IMR-90 (cell line): ENCODE measurements around the gene HADHB. TPM values are rescaled to one million over a fixed set of nuclear protein-coding genes. Genes with fewer than 3 reads are reported as not detected.

Source experiments
- ATAC-seq: fragments of 200-7000 bp; cut with Tn5 transposase; 2 replicates; pipeline ENCODE4 v1.9.1; 2020; ENCODE audit warnings: low read depth, mild to moderate bottlenecking, moderate library complexity
- BruUV-seq: library from RNA; stranded (reverse); fragments of 400-500 nt; replicated peaks from 2 replicates; lab custom pipeline; 2021; lab: Mats Ljungman, UMichigan
- CTCF ChIA-PET: fragments of 300-600 bp; formaldehyde crosslinking; extraction: SDS; loops from one replicate; lab custom pipeline; 2021; ENCODE audit warnings: antibody characterized with exemption; lab: Yijun Ruan, JAX
- POLR2A ChIA-PET: fragments of 300-600 bp; sonication (Branson Sonifier 250); formaldehyde crosslinking; loops from one replicate; lab custom pipeline; 2022; ENCODE audit warnings: antibody characterized with exemption; ENCODE audit not compliant: unreplicated experiment; lab: Charles Lee
- DNase-seq: peaks from one replicate; pipeline ENCODE4 v3.0.0; 2013
- H2AFZ ChIP-seq: replicated peaks from 2 replicates; pipeline ENCODE3; 2013; ENCODE audit warnings: low read length, mild to moderate bottlenecking; ENCODE audit not compliant: poor library complexity
- H2AK5ac ChIP-seq: 2 replicates; pipeline ENCODE4 v1.6.1; 2013; ENCODE audit warnings: low read depth, low read length, inconsistent platforms
- H2AK9ac ChIP-seq: replicated peaks from 2 replicates; pipeline ENCODE3; 2013; ENCODE audit warnings: mild to moderate bottlenecking, low read depth, low read length, moderate library complexity; ENCODE audit not compliant: poor library complexity
- H2BK120ac ChIP-seq: 2 replicates; pipeline ENCODE4 v1.6.1; 2013; ENCODE audit warnings: low read depth, low read length, inconsistent platforms
- H2BK15ac ChIP-seq: 3 replicates; pipeline ENCODE4 v1.6.1; 2013; ENCODE audit warnings: low read depth, low read length, inconsistent platforms
- H2BK20ac ChIP-seq: 2 replicates; pipeline ENCODE4 v1.6.1; 2013; ENCODE audit warnings: low read depth, mild to moderate bottlenecking, inconsistent platforms, low read length, moderate library complexity
- H2BK5ac ChIP-seq: 2 replicates; pipeline ENCODE4 v1.6.1; 2013; ENCODE audit warnings: mild to moderate bottlenecking, low read depth, low read length, inconsistent platforms; ENCODE audit not compliant: poor library complexity, severe bottlenecking
- H3K14ac ChIP-seq: replicated peaks from 2 replicates; pipeline ENCODE4 v1.6.1; 2013; ENCODE audit warnings: low read depth, low read length, inconsistent platforms
- H3K18ac ChIP-seq: 2 replicates; pipeline ENCODE4 v1.6.1; 2013; ENCODE audit warnings: low read depth, low read length, control low read depth
- H3K23ac ChIP-seq: 2 replicates; pipeline ENCODE4 v1.6.1; 2013; ENCODE audit warnings: low read depth, low read length, inconsistent platforms
- H3K27ac ChIP-seq: 2 replicates; pipeline ENCODE4 v1.5.1; 2013; ENCODE audit warnings: mild to moderate bottlenecking, control low read depth, low read length; ENCODE audit not compliant: insufficient read depth
- H3K27me3 ChIP-seq: 2 replicates; pipeline ENCODE4 v1.6.1; 2013; ENCODE audit warnings: low read length; ENCODE audit not compliant: control insufficient read depth, insufficient read depth
- H3K36me3 ChIP-seq: 2 replicates; pipeline ENCODE4 v1.6.1; 2013; ENCODE audit warnings: low read length, mixed read lengths; ENCODE audit not compliant: control insufficient read depth, insufficient read depth
- H3K4ac ChIP-seq: 2 replicates; pipeline ENCODE4 v1.6.1; 2013; ENCODE audit warnings: low read depth, low read length, inconsistent platforms
- H3K4me1 ChIP-seq: 2 replicates; pipeline ENCODE4 v1.6.1; 2013; ENCODE audit warnings: low read length, mixed read lengths; ENCODE audit not compliant: control insufficient read depth, insufficient read depth
- H3K4me2 ChIP-seq: 2 replicates; pipeline ENCODE4 v1.6.1; 2013; ENCODE audit warnings: low read depth, mild to moderate bottlenecking, control low read depth, low read length, moderate library complexity
- H3K4me3 ChIP-seq: 2 replicates; pipeline ENCODE4 v1.5.1; 2013; ENCODE audit warnings: low read depth, mild to moderate bottlenecking, control low read depth, low read length, moderate library complexity; ENCODE audit not compliant: insufficient read depth
- H3K56ac ChIP-seq: 2 replicates; pipeline ENCODE4 v1.6.1; 2013; ENCODE audit warnings: low read length, inconsistent platforms; ENCODE audit not compliant: insufficient read depth; ENCODE audit errors: extremely low read depth
- H3K79me1 ChIP-seq, 2 experiments: 2 replicates each; pipeline ENCODE4 v1.6.1; 2013; ENCODE audit warnings: low read length in 2 of 2, inconsistent platforms in 1 of 2, low read depth in 1 of 2
- H3K9ac ChIP-seq: 2 replicates; pipeline ENCODE4 v1.6.1; 2013; ENCODE audit warnings: low read depth, low read length, control low read depth
- H3K9me1 ChIP-seq: 2 replicates; pipeline ENCODE4 v1.6.1; 2013; ENCODE audit warnings: low read length, inconsistent platforms; ENCODE audit not compliant: insufficient read depth
- H3K9me3 ChIP-seq: 2 replicates; pipeline ENCODE4 v1.6.1; 2013; ENCODE audit warnings: low read length; ENCODE audit not compliant: control insufficient read depth, insufficient read depth
- H4K20me1 ChIP-seq: 2 replicates; pipeline ENCODE4 v1.6.1; 2013; ENCODE audit warnings: low read length, inconsistent platforms; ENCODE audit not compliant: insufficient read depth
- H4K5ac ChIP-seq: 2 replicates; pipeline ENCODE4 v1.6.1; 2013; ENCODE audit warnings: mild to moderate bottlenecking, low read depth, low read length, control low read depth
- H4K8ac ChIP-seq, 2 experiments: 2 replicates each; pipeline ENCODE4 v1.6.1; 2013; ENCODE audit warnings: low read depth in 2 of 2, low read length in 2 of 2, control low read depth in 1 of 2, inconsistent platforms in 1 of 2
- H4K91ac ChIP-seq: 2 replicates; pipeline ENCODE4 v1.6.1; 2013; ENCODE audit warnings: low read depth, low read length, inconsistent platforms; ENCODE audit not compliant: insufficient read depth
- BHLHE40 ChIP-seq: fragments of 150-350 bp; IDR thresholded peaks from 2 replicates; pipeline ENCODE4 v1.6.1; 2016; ENCODE audit warnings: mild to moderate bottlenecking, low read depth, low read length
- CEBPB ChIP-seq: IDR thresholded peaks from 2 replicates; pipeline ENCODE4 v1.6.1; 2012; ENCODE audit warnings: low read depth, low read length, improper control_type of control experiment
- CHD1 ChIP-seq: IDR thresholded peaks from 2 replicates; pipeline ENCODE4 v1.6.1; 2012; ENCODE audit warnings: low read depth, low read length, improper control_type of control experiment
- FOS ChIP-seq: fragments of 150-350 bp; IDR thresholded peaks from 2 replicates; pipeline ENCODE4 v1.6.1; 2016; ENCODE audit warnings: low read depth, low read length
- MAZ ChIP-seq: IDR thresholded peaks from 2 replicates; pipeline ENCODE4 v1.6.1; 2012; ENCODE audit warnings: low read depth, mild to moderate bottlenecking, low read length, improper control_type of control experiment, moderate library complexity, borderline replicate concordance
- MXI1 ChIP-seq: IDR thresholded peaks from 2 replicates; pipeline ENCODE4 v1.6.1; 2012; ENCODE audit warnings: low read depth, mild to moderate bottlenecking, low read length, moderate library complexity, borderline replicate concordance
- NFE2L2 ChIP-seq: fragments of 150-350 bp; IDR thresholded peaks from 2 replicates; pipeline ENCODE4 v1.6.1; 2016; ENCODE audit warnings: low read depth, mild to moderate bottlenecking, low read length
- RAD21 ChIP-seq: IDR thresholded peaks from 2 replicates; pipeline ENCODE4 v1.6.1; 2012; ENCODE audit warnings: low read length, improper control_type of control experiment
- RCOR1 ChIP-seq: IDR thresholded peaks from 2 replicates; pipeline ENCODE4 v1.6.1; 2012; ENCODE audit warnings: mild to moderate bottlenecking, low read length, improper control_type of control experiment; ENCODE audit not compliant: insufficient replicate concordance
- RFX5 ChIP-seq: IDR thresholded peaks from 2 replicates; pipeline ENCODE4 v1.8.0; 2012; ENCODE audit warnings: low read depth, mild to moderate bottlenecking, low read length, moderate library complexity
- SMC3 ChIP-seq: fragments of 150-350 bp; IDR thresholded peaks from 2 replicates; pipeline ENCODE4 v1.6.1; 2016; ENCODE audit warnings: low read depth, mild to moderate bottlenecking, antibody characterized with exemption, low read length, moderate library complexity
- WGBS, 2 experiments: methylation state at CpG; one replicate each; pipeline versions ENCODE4 v1.1.5 to v1.1.7; 2013; ENCODE audit warnings: missing lambda C conversion rate in 2 of 2; ENCODE audit not compliant: insufficient read length in 1 of 2; ENCODE audit errors: extremely low coverage in 2 of 2; 5-methylcytosine and 5-hydroxymethylcytosine counted together
- dilution Hi-C: fragments of 300-500 bp; cut with HindIII; formaldehyde crosslinking; loops from one replicate; pipeline ENCODE4 v1.14.3; 2018; ENCODE audit warnings: low sequenced_read_pairs; ENCODE audit not compliant: unreplicated experiment
- in situ Hi-C: fragments of 300-500 bp; cut with MboI; formaldehyde crosslinking; loops from 3 replicates; pipeline ENCODE4 v1.14.3; 2019; ENCODE audit warnings: low sequenced_read_pairs, inconsistent platforms, mixed read lengths
- intact Hi-C: fragments of 100-400 bp; cut with micrococcal nuclease; formaldehyde crosslinking; loops from 2 replicates; pipeline ENCODE4 v1.10.0; 2022
- polyA plus RNA-seq, 3 experiments: library from polyadenylated mRNA; depleted of rRNA; stranded (reverse); fragments of >200 nt; gene quantifications; 2 replicates each; pipeline ENCODE4 v1.2.3, GENCODE V29; 2012; ENCODE audit warnings: low replicate concordance in 1 of 3
- total RNA-seq: library from RNA; depleted of rRNA; stranded (reverse); fragments of >200 nt; gene quantifications from 2 replicates; pipeline ENCODE4 v1.2.3, GENCODE V29; 2012
- TF ChIP-seq, protein P1 (sequence below): conservative IDR thresholded peaks from 2 replicates; pipeline ENCODE4 v1.5.1; 2012; ENCODE audit warnings: mild to moderate bottlenecking, low read depth, low read length, improper control_type of control experiment
- TF ChIP-seq, protein P2 (sequence below): fragments of 150-350 bp; IDR thresholded peaks from 2 replicates; pipeline ENCODE4 v1.6.1; 2016; ENCODE audit warnings: low read depth, mild to moderate bottlenecking, low read length, moderate library complexity, borderline replicate concordance
- TF ChIP-seq, protein P3 (sequence below): fragments of 150-350 bp; IDR thresholded peaks from 2 replicates; pipeline ENCODE4 v1.6.1; 2017; ENCODE audit warnings: mild to moderate bottlenecking, antibody characterized with exemption, low read length, low read depth

The HADHB gene
- total and polyA plus RNA-seq, 2 of the 4 experiments (the other 2 are of a cell fraction) = 67.9 to 79.8 TPM

DNA sequence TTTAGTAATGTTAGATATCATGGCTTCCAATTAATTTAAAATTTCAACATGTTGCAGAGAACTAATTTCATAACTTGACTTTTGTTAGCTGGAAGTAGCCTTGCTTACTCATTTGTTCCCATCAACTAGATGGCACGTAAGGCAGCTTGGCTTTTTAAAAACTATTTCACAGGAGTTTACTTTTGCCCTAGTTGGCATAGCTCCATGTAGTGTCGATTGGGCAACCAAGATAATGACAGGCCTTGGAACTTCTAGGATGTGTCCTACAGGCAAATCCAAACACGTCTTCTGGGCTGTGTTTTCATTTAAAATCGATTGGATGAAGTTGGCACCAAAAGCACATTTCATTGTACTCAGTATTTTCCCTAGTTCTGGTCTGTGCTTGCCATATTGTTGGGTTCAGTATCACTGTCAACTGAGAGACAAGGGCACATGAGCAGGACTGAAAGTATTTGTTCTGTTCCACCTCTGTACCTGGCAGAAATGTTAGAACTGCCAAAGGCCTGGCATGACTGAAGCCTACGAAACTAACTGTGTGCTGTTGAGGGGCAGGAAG, 29.4 kb downstream of the HADHB start:
- H3K9ac ChIP-seq = no peak overlapping the region
- ChIA-PET CTCF (interaction anchor here (0.6 kb wide), 1 partner anchor 68 kb away, joined by 5 read pairs; no protein-coding TSS in a partner anchor), POLR2A (no interaction called here)
- peak overlapping the region; percentile 3; the same call in 1 of the 2 replicates for H2BK120ac ChIP-seq
- peak; percentile 74 for ATAC-seq
- peak overlapping the region; percentile 66; the same call in 1 of the 2 replicates for H3K18ac ChIP-seq
- H3K56ac ChIP-seq = peak overlapping the region; percentile 10; the same call in 1 of the 2 replicates
- dilution Hi-C loops = no loop called here
- peak overlapping the region; percentile 43 for H2BK5ac ChIP-seq
- H4K91ac ChIP-seq = peak overlapping the region; percentile 15; the same call in 1 of the 2 replicates
- BruUV-seq = no TSS peak
- H2AK5ac ChIP-seq = peak overlapping the region; percentile 80; the same call in 1 of the 2 replicates
- WGBS, 2 experiments = no CpG with 5 or more reads among the region's 5 CpGs
- H3K27ac ChIP-seq = peak overlapping the region; percentile 60
- H4K5ac ChIP-seq = no peak overlapping the region
- H3K36me3 ChIP-seq = peaks cover 16% of the 10 kb centered on the region
- no peak overlapping the region for H3K4me3 ChIP-seq
- DNase-seq = peak; percentile 90
- peak overlapping the region; percentile 87 for H3K23ac ChIP-seq
- H2BK15ac ChIP-seq = peak overlapping the region; percentile 66; the same call in 2 of the 3 replicates
- peaks cover 2 to 12% of the 10 kb centered on the region in 2 experiments; a peak in 3 of 4 replicates for H3K79me1 ChIP-seq
- H3K9me3 ChIP-seq = no peaks in the 10 kb centered on the region
- H3K4ac ChIP-seq = no peak overlapping the region
- peak overlapping the region; percentile 3 for H2AK9ac ChIP-seq
- H3K4me1 ChIP-seq = peaks cover 7% of the 10 kb centered on the region; the same call in 1 of the 2 replicates
- no peak overlapping the region for H2AFZ ChIP-seq
- peaks cover 8% of the 10 kb centered on the region for H3K9me1 ChIP-seq
- H2BK20ac ChIP-seq = no peak overlapping the region
- peak overlapping the region; percentile 83 for H3K14ac ChIP-seq
- H3K4me2 ChIP-seq = peak overlapping the region; percentile 70; the same call in 1 of the 2 replicates
- no peak overlapping the region for H4K8ac ChIP-seq
- no peaks in the 10 kb centered on the region for H3K27me3 ChIP-seq
- in situ Hi-C loops = no loop called here
- H4K20me1 ChIP-seq = peaks cover 4% of the 10 kb centered on the region; the same call in 1 of the 2 replicates
- intact Hi-C loops = no loop called here
- TF ChIP-seq FOS (peak; percentile 23; the same call in 1 of the 2 replicates), MXI1 (no peak), SMC3 (no peak), NFE2L2 (peak; percentile 11; the same call in 1 of the 2 replicates), RCOR1 (no peak), RAD21 (no peak), CHD1 (no peak), MAZ (no peak), BHLHE40 (no peak), CEBPB (peak; percentile 97), RFX5 (no peak)
- TF ChIP-seq, protein P1, sequence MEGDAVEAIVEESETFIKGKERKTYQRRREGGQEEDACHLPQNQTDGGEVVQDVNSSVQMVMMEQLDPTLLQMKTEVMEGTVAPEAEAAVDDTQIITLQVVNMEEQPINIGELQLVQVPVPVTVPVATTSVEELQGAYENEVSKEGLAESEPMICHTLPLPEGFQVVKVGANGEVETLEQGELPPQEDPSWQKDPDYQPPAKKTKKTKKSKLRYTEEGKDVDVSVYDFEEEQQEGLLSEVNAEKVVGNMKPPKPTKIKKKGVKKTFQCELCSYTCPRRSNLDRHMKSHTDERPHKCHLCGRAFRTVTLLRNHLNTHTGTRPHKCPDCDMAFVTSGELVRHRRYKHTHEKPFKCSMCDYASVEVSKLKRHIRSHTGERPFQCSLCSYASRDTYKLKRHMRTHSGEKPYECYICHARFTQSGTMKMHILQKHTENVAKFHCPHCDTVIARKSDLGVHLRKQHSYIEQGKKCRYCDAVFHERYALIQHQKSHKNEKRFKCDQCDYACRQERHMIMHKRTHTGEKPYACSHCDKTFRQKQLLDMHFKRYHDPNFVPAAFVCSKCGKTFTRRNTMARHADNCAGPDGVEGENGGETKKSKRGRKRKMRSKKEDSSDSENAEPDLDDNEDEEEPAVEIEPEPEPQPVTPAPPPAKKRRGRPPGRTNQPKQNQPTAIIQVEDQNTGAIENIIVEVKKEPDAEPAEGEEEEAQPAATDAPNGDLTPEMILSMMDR = no peak
- TF ChIP-seq, protein P2, sequence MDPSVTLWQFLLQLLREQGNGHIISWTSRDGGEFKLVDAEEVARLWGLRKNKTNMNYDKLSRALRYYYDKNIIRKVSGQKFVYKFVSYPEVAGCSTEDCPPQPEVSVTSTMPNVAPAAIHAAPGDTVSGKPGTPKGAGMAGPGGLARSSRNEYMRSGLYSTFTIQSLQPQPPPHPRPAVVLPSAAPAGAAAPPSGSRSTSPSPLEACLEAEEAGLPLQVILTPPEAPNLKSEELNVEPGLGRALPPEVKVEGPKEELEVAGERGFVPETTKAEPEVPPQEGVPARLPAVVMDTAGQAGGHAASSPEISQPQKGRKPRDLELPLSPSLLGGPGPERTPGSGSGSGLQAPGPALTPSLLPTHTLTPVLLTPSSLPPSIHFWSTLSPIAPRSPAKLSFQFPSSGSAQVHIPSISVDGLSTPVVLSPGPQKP = no peak
- TF ChIP-seq, protein P3, sequence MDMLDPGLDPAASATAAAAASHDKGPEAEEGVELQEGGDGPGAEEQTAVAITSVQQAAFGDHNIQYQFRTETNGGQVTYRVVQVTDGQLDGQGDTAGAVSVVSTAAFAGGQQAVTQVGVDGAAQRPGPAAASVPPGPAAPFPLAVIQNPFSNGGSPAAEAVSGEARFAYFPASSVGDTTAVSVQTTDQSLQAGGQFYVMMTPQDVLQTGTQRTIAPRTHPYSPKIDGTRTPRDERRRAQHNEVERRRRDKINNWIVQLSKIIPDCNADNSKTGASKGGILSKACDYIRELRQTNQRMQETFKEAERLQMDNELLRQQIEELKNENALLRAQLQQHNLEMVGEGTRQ = no peak
